Measurements from ENCODE around the gene ZNF90. TPM values are rescaled to one million over a fixed set of nuclear protein-coding genes. Genes with fewer than 3 reads are reported as not detected.

The ZNF90 gene
- total RNA-seq, 1 donor from 2014 or later, result 53.8 TPM

- H3K36me3 Mint-ChIP-seq (ENCODE audit: insufficient read depth), result peaks cover 6% of the 10 kb centered on the region
- DNase-seq (ENCODE audit: low spot score, unreplicated experiment), result no peak
- H3K27ac Mint-ChIP-seq, result no peak overlapping the region
- H3K4me3 Mint-ChIP-seq (ENCODE audit: low read depth), result no peak overlapping the region
- no peaks in the 10 kb centered on the region for H3K27me3 Mint-ChIP-seq
- H3K4me1 Mint-ChIP-seq (ENCODE audit: low read depth), result peaks cover 24% of the 10 kb centered on the region
- H3K9me3 Mint-ChIP-seq (ENCODE audit: low read depth), result peaks cover 3% of the 10 kb centered on the region
- TF ChIP-seq, protein P1, sequence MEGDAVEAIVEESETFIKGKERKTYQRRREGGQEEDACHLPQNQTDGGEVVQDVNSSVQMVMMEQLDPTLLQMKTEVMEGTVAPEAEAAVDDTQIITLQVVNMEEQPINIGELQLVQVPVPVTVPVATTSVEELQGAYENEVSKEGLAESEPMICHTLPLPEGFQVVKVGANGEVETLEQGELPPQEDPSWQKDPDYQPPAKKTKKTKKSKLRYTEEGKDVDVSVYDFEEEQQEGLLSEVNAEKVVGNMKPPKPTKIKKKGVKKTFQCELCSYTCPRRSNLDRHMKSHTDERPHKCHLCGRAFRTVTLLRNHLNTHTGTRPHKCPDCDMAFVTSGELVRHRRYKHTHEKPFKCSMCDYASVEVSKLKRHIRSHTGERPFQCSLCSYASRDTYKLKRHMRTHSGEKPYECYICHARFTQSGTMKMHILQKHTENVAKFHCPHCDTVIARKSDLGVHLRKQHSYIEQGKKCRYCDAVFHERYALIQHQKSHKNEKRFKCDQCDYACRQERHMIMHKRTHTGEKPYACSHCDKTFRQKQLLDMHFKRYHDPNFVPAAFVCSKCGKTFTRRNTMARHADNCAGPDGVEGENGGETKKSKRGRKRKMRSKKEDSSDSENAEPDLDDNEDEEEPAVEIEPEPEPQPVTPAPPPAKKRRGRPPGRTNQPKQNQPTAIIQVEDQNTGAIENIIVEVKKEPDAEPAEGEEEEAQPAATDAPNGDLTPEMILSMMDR (IDR thresholded peaks at IDR 0.05; ENCODE audit: unreplicated experiment), result no peak
Measured at GRCh38 chr19:20162821-20163220, 85.0 kb downstream of the ZNF90 start.

DNA sequence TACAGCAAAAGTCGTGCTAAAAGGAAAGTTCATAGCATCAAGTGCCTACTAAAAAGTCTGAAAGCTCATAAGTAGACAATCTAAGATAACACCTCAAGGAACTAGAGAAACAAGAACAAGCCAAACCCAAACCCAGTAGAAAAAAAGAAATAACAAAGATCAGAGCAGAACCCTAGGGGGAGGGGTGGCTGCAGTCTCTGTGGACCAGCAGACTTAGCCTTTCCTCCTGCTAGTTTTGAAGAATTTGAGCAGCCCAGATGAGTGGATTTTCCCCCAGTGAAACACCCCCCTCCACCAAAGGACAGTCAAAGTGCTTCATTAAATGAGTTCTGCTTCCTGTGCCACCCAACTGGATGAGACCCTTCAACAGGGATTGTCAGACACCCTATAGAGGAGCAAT is 86.7 kb downstream of the ZNF90 start:
- Mint-ChIP-seq H3K27ac (peak overlapping the region; percentile 10), H3K4me1 (ENCODE audit: low read depth) (peaks cover 25% of the 10 kb centered on the region), H3K27me3 (no peaks in the 10 kb centered on the region), H3K36me3 (ENCODE audit: insufficient read depth) (peaks cover 15% of the 10 kb centered on the region), H3K4me3 (ENCODE audit: low read depth) (no peak overlapping the region), H3K9me3 (ENCODE audit: low read depth) (peaks cover 3% of the 10 kb centered on the region)
- TF ChIP-seq, protein P1 (IDR thresholded peaks at IDR 0.05; ENCODE audit: unreplicated experiment), result no peak
- no peak for DNase-seq (ENCODE audit: low spot score, unreplicated experiment)

DNA sequence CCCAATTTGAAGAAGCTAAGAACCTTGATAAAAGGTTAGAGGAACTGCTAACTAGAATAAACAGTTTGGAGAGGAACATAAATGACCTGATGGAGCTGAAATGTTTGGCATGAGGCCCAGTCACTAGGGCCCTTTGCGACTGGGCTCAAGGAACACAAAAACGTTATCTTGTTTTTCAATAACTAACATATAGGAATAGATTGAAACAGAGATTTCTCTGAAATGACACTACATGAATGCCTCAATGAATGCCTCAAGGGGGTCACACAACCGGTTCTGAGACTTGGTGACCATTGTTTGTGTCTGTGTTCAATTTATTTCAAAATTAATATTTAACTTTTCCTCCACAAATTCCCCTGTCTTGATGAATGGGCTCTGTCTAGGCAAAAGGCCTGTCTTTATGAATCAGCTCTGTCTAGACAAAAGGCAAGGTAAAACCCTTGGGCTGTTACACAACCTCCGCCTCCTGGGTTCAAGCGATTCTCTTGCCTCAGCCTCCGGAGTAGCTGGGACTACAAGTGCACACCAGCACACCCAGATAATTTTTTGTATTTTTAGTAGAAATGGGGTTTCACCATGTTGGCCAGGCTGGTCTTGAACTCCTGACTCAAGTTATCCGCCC is 88.3 kb downstream of the ZNF90 start:
- Mint-ChIP-seq H3K36me3 (ENCODE audit: insufficient read depth) (peaks cover 26% of the 10 kb centered on the region), H3K4me3 (ENCODE audit: low read depth) (no peak overlapping the region), H3K4me1 (ENCODE audit: low read depth) (peaks cover 30% of the 10 kb centered on the region), H3K27ac (peak overlapping the region; percentile 80), H3K9me3 (ENCODE audit: low read depth) (peaks cover 7% of the 10 kb centered on the region), H3K27me3 (no peaks in the 10 kb centered on the region)
- no peak for DNase-seq (ENCODE audit: low spot score, unreplicated experiment)
- TF ChIP-seq, protein P1 (IDR thresholded peaks at IDR 0.05; ENCODE audit: unreplicated experiment), result no peak

- H3K4me1 Mint-ChIP-seq (ENCODE audit: low read depth), result peaks cover 28% of the 10 kb centered on the region
- H3K27ac Mint-ChIP-seq, result peak within 1 kb of the TSS; percentile 100
- H3K9me3 Mint-ChIP-seq (ENCODE audit: low read depth), result peaks cover 15% of the 10 kb centered on the region
- H3K27me3 Mint-ChIP-seq, result no peaks in the 10 kb centered on the region
- peak within 1 kb of the TSS; percentile 99 for H3K4me3 Mint-ChIP-seq (ENCODE audit: low read depth)
- peaks cover 37% of the 10 kb centered on the region for H3K36me3 Mint-ChIP-seq (ENCODE audit: insufficient read depth)
- TF ChIP-seq, protein P1 (IDR thresholded peaks at IDR 0.05; ENCODE audit: unreplicated experiment), result no peak
- DNase-seq (ENCODE audit: low spot score, unreplicated experiment), result peak; percentile 81
Measured at GRCh38 chr19:20167020-20167644, 89.3 kb downstream of the ZNF90 start, which contains the start of gene ZNF486. TSS of gene ZNF486 (plus strand) at chr19:20167214. CDS start at chr19:20167331, 117 bp downstream.

GRCh38 chr19:20167651-20168122 is 89.9 kb downstream of the ZNF90 start:
- DNase-seq (ENCODE audit: low spot score, unreplicated experiment), result no peak
- H3K9me3 Mint-ChIP-seq (ENCODE audit: low read depth), result peaks cover 15% of the 10 kb centered on the region
- peak overlapping the region; percentile 100 for H3K27ac Mint-ChIP-seq
- peak overlapping the region; percentile 99 for H3K4me3 Mint-ChIP-seq (ENCODE audit: low read depth)
- TF ChIP-seq, protein P1 (IDR thresholded peaks at IDR 0.05; ENCODE audit: unreplicated experiment), result no peak
- peaks cover 28% of the 10 kb centered on the region for H3K4me1 Mint-ChIP-seq (ENCODE audit: low read depth)
- H3K36me3 Mint-ChIP-seq (ENCODE audit: insufficient read depth), result peaks cover 40% of the 10 kb centered on the region
- H3K27me3 Mint-ChIP-seq, result no peaks in the 10 kb centered on the region

Other genes with a start within 250 kb of the ZNF90 start
- 50.0 and 59.4 TPM in 2 replicates for gene ZNF253, start 212.1 kb upstream of the ZNF90 start, total RNA-seq
- gene ZNF93, start 177.1 kb upstream of the ZNF90 start, total RNA-seq, result 36.5 and 40.7 TPM in 2 replicates
- 20.5 and 22.6 TPM in 2 replicates for gene ZNF682, start 38.5 kb upstream of the ZNF90 start, total RNA-seq
- gene ZNF486, start 89.2 kb downstream of the ZNF90 start, total RNA-seq, result 29.6 and 31.8 TPM in 2 replicates